ENCODE measurements around the gene PDXK. TPM values are rescaled to one million over a fixed set of nuclear protein-coding genes. Genes with fewer than 3 reads are reported as not detected.

PDXK gene
- total and polyA plus RNA-seq, 2 of the 13 experiments (the other 11 are each of a cell fraction or from before 2014, with no cell fraction given): 114 to 184 TPM

DNA sequence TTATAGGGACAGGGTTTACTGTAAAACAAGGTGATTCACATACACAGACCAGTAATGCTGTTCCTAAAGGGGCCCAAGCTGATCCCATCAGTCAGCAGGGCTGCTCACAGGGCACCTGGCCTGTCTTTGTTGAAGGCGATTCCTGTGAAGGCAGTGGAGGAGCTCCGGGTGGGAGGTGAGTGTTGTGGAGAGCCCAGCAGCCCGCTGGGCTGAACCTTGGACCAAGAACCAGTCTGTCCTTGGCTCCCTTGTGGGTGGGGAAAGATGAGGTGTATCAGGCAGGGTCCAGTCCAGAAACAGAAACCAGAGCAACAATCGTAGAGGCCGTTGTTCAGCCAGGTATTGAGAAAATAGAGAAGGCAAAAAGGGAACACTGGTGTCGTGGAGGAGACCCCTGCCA lies 12.5 kb downstream of the PDXK start (continued):
- TF ChIP-seq, protein P1, sequence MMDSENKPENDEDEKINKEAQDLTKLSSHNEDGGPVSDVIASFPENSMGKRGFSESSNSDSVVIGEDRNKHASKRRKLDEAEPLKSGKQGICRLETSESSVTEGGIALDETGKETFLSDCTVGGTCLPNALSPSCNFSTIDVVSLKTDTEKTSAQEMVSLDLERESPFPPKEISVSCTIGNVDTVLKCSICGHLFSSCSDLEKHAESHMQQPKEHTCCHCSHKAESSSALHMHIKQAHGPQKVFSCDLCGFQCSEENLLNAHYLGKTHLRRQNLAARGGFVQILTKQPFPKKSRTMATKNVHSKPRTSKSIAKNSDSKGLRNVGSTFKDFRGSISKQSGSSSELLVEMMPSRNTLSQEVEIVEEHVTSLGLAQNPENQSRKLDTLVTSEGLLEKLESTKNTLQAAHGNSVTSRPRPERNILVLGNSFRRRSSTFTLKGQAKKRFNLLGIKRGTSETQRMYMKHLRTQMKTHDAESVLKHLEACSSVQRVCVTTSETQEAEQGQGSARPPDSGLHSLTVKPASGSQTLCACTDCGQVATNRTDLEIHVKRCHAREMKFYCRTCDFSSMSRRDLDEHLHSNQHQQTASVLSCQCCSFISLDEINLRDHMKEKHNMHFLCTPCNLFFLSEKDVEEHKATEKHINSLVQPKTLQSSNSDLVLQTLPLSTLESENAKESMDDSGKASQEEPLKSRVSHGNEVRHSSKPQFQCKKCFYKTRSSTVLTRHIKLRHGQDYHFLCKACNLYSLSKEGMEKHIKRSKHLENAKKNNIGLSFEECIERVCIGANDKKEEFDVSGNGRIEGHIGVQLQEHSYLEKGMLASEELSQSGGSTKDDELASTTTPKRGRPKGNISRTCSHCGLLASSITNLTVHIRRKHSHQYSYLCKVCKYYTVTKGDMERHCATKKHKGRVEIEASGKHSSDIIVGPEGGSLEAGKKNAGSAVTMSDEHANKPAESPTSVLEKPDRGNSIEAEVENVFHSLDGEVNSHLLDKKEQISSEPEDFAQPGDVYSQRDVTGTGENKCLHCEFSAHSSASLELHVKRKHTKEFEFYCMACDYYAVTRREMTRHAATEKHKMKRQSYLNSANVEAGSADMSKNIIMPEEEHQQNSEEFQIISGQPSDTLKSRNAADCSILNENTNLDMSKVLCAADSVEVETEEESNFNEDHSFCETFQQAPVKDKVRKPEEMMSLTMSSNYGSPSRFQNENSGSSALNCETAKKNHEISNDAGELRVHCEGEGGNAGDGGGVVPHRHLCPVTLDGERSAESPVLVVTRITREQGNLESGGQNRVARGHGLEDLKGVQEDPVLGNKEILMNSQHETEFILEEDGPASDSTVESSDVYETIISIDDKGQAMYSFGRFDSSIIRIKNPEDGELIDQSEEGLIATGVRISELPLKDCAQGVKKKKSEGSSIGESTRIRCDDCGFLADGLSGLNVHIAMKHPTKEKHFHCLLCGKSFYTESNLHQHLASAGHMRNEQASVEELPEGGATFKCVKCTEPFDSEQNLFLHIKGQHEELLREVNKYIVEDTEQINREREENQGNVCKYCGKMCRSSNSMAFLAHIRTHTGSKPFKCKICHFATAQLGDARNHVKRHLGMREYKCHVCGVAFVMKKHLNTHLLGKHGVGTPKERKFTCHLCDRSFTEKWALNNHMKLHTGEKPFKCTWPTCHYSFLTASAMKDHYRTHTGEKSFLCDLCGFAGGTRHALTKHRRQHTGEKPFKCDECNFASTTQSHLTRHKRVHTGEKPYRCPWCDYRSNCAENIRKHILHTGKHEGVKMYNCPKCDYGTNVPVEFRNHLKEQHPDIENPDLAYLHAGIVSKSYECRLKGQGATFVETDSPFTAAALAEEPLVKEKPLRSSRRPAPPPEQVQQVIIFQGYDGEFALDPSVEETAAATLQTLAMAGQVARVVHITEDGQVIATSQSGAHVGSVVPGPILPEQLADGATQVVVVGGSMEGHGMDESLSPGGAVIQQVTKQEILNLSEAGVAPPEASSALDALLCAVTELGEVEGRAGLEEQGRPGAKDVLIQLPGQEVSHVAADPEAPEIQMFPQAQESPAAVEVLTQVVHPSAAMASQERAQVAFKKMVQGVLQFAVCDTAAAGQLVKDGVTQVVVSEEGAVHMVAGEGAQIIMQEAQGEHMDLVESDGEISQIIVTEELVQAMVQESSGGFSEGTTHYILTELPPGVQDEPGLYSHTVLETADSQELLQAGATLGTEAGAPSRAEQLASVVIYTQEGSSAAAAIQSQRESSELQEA (CRISPR knock-in tag; IDR thresholded peaks at IDR 0.05; ENCODE audit: not compliant biosample characterization): no peak
- TF ChIP-seq ZNF264 (CRISPR knock-in tag; IDR thresholded peaks at IDR 0.05) (no peak), HDAC6 (IDR thresholded peaks at IDR 0.05; ENCODE audit: low read depth, low read length) (no peak), TOPORS (CRISPR knock-in tag; IDR thresholded peaks at IDR 0.05) (no peak), ZBTB21 (CRISPR knock-in tag; IDR thresholded peaks at IDR 0.05) (no peak), NFE2 (CRISPR knock-in tag; IDR thresholded peaks at IDR 0.05) (no peak), ZNF570 (CRISPR knock-in tag; IDR thresholded peaks at IDR 0.05; ENCODE audit: borderline replicate concordance) (no peak), NFE2L2 (IDR thresholded peaks at IDR 0.05; ENCODE audit: low read length) (no peak), RORA (CRISPR knock-in tag; IDR thresholded peaks at IDR 0.05) (no peak), ZNF10 (CRISPR knock-in tag; IDR thresholded peaks at IDR 0.05; ENCODE audit: borderline replicate concordance, low read depth) (no peak), SIN3A (IDR thresholded peaks at IDR 0.05; ENCODE audit: borderline replicate concordance, low read depth, low read length) (no peak), ZNF496 (CRISPR knock-in tag; IDR thresholded peaks at IDR 0.05; ENCODE audit: insufficient replicate concordance) (no peak)
- TF ChIP-seq, protein P2, sequence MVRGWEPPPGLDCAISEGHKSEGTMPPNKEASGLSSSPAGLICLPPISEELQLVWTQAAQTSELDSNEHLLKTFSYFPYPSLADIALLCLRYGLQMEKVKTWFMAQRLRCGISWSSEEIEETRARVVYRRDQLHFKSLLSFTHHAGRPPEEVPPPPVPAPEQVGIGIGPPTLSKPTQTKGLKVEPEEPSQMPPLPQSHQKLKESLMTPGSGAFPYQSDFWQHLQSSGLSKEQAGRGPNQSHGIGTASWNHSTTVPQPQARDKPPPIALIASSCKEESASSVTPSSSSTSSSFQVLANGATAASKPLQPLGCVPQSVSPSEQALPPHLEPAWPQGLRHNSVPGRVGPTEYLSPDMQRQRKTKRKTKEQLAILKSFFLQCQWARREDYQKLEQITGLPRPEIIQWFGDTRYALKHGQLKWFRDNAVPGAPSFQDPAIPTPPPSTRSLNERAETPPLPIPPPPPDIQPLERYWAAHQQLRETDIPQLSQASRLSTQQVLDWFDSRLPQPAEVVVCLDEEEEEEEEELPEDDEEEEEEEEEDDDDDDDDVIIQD (CRISPR knock-in tag; IDR thresholded peaks at IDR 0.05; ENCODE audit: low read depth): no peak; the same call in 1 of the 2 replicates
- TF ChIP-seq, protein P3, sequence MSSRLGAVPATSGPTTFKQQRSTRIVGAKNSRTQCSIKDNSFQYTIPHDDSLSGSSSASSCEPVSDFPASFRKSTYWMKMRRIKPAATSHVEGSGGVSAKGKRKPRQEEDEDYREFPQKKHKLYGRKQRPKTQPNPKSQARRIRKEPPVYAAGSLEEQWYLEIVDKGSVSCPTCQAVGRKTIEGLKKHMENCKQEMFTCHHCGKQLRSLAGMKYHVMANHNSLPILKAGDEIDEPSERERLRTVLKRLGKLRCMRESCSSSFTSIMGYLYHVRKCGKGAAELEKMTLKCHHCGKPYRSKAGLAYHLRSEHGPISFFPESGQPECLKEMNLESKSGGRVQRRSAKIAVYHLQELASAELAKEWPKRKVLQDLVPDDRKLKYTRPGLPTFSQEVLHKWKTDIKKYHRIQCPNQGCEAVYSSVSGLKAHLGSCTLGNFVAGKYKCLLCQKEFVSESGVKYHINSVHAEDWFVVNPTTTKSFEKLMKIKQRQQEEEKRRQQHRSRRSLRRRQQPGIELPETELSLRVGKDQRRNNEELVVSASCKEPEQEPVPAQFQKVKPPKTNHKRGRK (CRISPR knock-in tag; IDR thresholded peaks at IDR 0.05): no peak
- TF ChIP-seq, protein P4, sequence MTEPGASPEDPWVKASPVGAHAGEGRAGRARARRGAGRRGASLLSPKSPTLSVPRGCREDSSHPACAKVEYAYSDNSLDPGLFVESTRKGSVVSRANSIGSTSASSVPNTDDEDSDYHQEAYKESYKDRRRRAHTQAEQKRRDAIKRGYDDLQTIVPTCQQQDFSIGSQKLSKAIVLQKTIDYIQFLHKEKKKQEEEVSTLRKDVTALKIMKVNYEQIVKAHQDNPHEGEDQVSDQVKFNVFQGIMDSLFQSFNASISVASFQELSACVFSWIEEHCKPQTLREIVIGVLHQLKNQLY (CRISPR knock-in tag; IDR thresholded peaks at IDR 0.05): no peak
- TF ChIP-seq, protein P5, sequence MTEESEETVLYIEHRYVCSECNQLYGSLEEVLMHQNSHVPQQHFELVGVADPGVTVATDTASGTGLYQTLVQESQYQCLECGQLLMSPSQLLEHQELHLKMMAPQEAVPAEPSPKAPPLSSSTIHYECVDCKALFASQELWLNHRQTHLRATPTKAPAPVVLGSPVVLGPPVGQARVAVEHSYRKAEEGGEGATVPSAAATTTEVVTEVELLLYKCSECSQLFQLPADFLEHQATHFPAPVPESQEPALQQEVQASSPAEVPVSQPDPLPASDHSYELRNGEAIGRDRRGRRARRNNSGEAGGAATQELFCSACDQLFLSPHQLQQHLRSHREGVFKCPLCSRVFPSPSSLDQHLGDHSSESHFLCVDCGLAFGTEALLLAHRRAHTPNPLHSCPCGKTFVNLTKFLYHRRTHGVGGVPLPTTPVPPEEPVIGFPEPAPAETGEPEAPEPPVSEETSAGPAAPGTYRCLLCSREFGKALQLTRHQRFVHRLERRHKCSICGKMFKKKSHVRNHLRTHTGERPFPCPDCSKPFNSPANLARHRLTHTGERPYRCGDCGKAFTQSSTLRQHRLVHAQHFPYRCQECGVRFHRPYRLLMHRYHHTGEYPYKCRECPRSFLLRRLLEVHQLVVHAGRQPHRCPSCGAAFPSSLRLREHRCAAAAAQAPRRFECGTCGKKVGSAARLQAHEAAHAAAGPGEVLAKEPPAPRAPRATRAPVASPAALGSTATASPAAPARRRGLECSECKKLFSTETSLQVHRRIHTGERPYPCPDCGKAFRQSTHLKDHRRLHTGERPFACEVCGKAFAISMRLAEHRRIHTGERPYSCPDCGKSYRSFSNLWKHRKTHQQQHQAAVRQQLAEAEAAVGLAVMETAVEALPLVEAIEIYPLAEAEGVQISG (CRISPR knock-in tag; IDR thresholded peaks at IDR 0.05): no peak

Data from HepG2 (cell line).